ENCODE results near the gene MDM4. TPM values are rescaled to one million over a fixed set of nuclear protein-coding genes. Genes with fewer than 3 reads are reported as not detected.
"Not testable (repeated sequence)": the region's sequence is repeated elsewhere in the genome, so short reads cannot be mapped to it uniquely, and the experiment has no call there.

The MDM4 gene
- total RNA-seq, 4 donors from 2014 or later: 21.6 to 51.1 (median 28.5) TPM

- Histone ChIP-seq H3K9me3 (no peaks in the 10 kb centered on the region), H3K4me1 (peaks cover 3 to 21% (median 16%) of the 10 kb centered on the region in 4 donors), H3K36me3 (no peaks in the 10 kb centered on the region), H3K4me3 (no peak overlapping the region), H3K27ac (replicated peaks in 1 of 4) (no peak overlapping the region), H3K27me3 (no peaks in the 10 kb centered on the region)
- DNase-seq (ENCODE audit: extremely low spot score): no peak
- TF ChIP-seq POLR2A (IDR thresholded peaks at IDR 0.05; ENCODE audit: low read depth): no peak
- no peak for TF ChIP-seq EP300 (IDR thresholded peaks at IDR 0.05)
- intact Hi-C loops (cut with DNase I): no loop called here
Observed at GRCh38 chr1:204511366-204511765, 4.8 kb upstream of the MDM4 start.

GRCh38 chr1:204513117-204513716 lies 3.0 kb upstream of the MDM4 start:
- no peaks in the 10 kb centered on the region for H3K9me3 ChIP-seq
- H3K27ac ChIP-seq (replicated peaks in 1 of 4): peak overlapping the region in 1 of 4 donors; percentile 35
- peaks cover 0 to 4% (median 0%) of the 10 kb centered on the region in 4 donors for H3K36me3 ChIP-seq
- 78% methylated on average over 15 of the region's 15 CpGs for WGBS
- H3K27me3 ChIP-seq: no peaks in the 10 kb centered on the region
- no peak for TF ChIP-seq POLR2AphosphoS5 (IDR thresholded peaks at IDR 0.05)
- TF ChIP-seq EP300 (IDR thresholded peaks at IDR 0.05): no peak
- no peak for TF ChIP-seq POLR2A (IDR thresholded peaks at IDR 0.05; ENCODE audit: low read depth)
- TF ChIP-seq CTCF (IDR thresholded peaks at IDR 0.05): no peak
- no peak for DNase-seq (ENCODE audit: extremely low spot score)
- H3K4me1 ChIP-seq: peaks cover 14 to 22% (median 20%) of the 10 kb centered on the region in 4 donors
- intact Hi-C loops (cut with DNase I): no loop called here
- H3K4me3 ChIP-seq: no peak overlapping the region

- 72% methylated on average over 2 of the region's 2 CpGs for WGBS
- Histone ChIP-seq H3K27ac (replicated peaks in 1 of 4) (no peak overlapping the region), H3K36me3 (peaks cover 0 to 12% (median 4%) of the 10 kb centered on the region in 4 donors), H3K9me3 (no peaks in the 10 kb centered on the region), H3K4me3 (no peak overlapping the region), H3K4me1 (peaks cover 18 to 38% (median 30%) of the 10 kb centered on the region in 4 donors), H3K27me3 (no peaks in the 10 kb centered on the region)
- no peak for DNase-seq (ENCODE audit: extremely low spot score)
- intact Hi-C loops (cut with DNase I): no loop called here
- TF ChIP-seq EP300 (IDR thresholded peaks at IDR 0.05) (no peak), POLR2A (IDR thresholded peaks at IDR 0.05; ENCODE audit: low read depth) (no peak), POLR2AphosphoS5 (IDR thresholded peaks at IDR 0.05) (no peak), CTCF (IDR thresholded peaks at IDR 0.05) (no peak)
Observed at GRCh38 chr1:204514828-204515227, 1.4 kb upstream of the MDM4 start.

GRCh38 chr1:204517382-204517781 lies 1.2 kb downstream of the MDM4 start:
- intact Hi-C loops (cut with DNase I); H3K27me3 ChIP-seq; H3K9me3 ChIP-seq; DNase-seq (ENCODE audit: extremely low spot score): not testable (repeated sequence)
- Histone ChIP-seq H3K36me3 (peaks cover 0 to 12% (median 4%) of the 10 kb centered on the region in 4 donors), H3K4me3 (peak overlapping the region; percentile 69 to 93 (median 82)), H3K4me1 (peaks cover 28 to 54% (median 43%) of the 10 kb centered on the region in 4 donors), H3K27ac (replicated peaks in 1 of 4) (peak overlapping the region in 1 of 4 donors; percentile 94)
- 88% methylated on average over 19 of the region's 19 CpGs for WGBS

- Histone ChIP-seq H3K9me3 (no peaks in the 10 kb centered on the region), H3K27ac (replicated peaks in 1 of 4) (no peak overlapping the region), H3K36me3 (peaks cover 5 to 24% (median 13%) of the 10 kb centered on the region in 4 donors), H3K27me3 (no peaks in the 10 kb centered on the region), H3K4me1 (peaks cover 24 to 47% (median 37%) of the 10 kb centered on the region in 4 donors), H3K4me3 (no peak overlapping the region)
- DNase-seq (ENCODE audit: extremely low spot score): no peak
- TF ChIP-seq POLR2A (IDR thresholded peaks at IDR 0.05; ENCODE audit: low read depth) (no peak), EP300 (IDR thresholded peaks at IDR 0.05) (no peak), CTCF (IDR thresholded peaks at IDR 0.05) (no peak), POLR2AphosphoS5 (IDR thresholded peaks at IDR 0.05) (no peak)
- WGBS: 68% methylated on average over 5 of the region's 5 CpGs
- intact Hi-C loops (cut with DNase I): no loop called here
Observed at GRCh38 chr1:204520834-204521709, 4.9 kb downstream of the MDM4 start.

- peaks cover 24 to 44% (median 35%) of the 10 kb centered on the region in 4 donors for H3K4me1 ChIP-seq
- H3K27ac ChIP-seq (replicated peaks in 1 of 4); H3K9me3 ChIP-seq; H3K4me3 ChIP-seq; DNase-seq (ENCODE audit: extremely low spot score); intact Hi-C loops (cut with DNase I); H3K27me3 ChIP-seq: not testable (repeated sequence)
- H3K36me3 ChIP-seq: peaks cover 14 to 34% (median 23%) of the 10 kb centered on the region in 4 donors
- 77% methylated on average over 5 of the region's 5 CpGs for WGBS
Observed at GRCh38 chr1:204521941-204522521, 5.8 kb downstream of the MDM4 start.
